HEK293 (cell line): ENCODE measurements around the gene SLC16A11.

Experiments used
- CTCF ChIA-PET: fragments of 350-600 bp; formaldehyde crosslinking; extraction: SDS; loops from one replicate; lab custom pipeline; 2021; ENCODE audit warnings: antibody characterized with exemption; lab: Yijun Ruan, JAX
- POLR2A ChIA-PET: fragments of 300-600 bp; formaldehyde crosslinking; extraction: SDS; loops from one replicate; lab custom pipeline; 2020; ENCODE audit warnings: antibody characterized with exemption, inconsistent platforms; lab: Yijun Ruan, JAX
- H3K27ac ChIP-seq: fragments of 200-500 bp; sonication (Bioruptor generic); 2 replicates; pipeline ENCODE4 v1.5.1; 2014; ENCODE audit warnings: low read depth, low read length, control low read depth, inconsistent platforms; ENCODE audit errors: extremely low read depth
- H3K36me3 ChIP-seq, 2 experiments: fragments of 200-500 bp in 1 of 2; sonication (Bioruptor generic) in 1 of 2; 1 replicate in 1 of 2; 2 replicates in 1 of 2; pipeline ENCODE4 v1.5.1; 2014 to 2017; ENCODE audit warnings: inconsistent platforms in 2 of 2, low read length in 2 of 2; ENCODE audit not compliant: control insufficient read depth in 2 of 2, insufficient read depth in 1 of 2
- H3K4me1 ChIP-seq: fragments of 200-500 bp; sonication (Bioruptor generic); 2 replicates; pipeline ENCODE4 v1.5.1; 2014; ENCODE audit warnings: mild to moderate bottlenecking, low read length, inconsistent platforms; ENCODE audit not compliant: control insufficient read depth, insufficient read depth
- H3K4me3 ChIP-seq: 2 replicates; pipeline ENCODE4 v1.5.1; 2011; ENCODE audit warnings: low read depth, mild to moderate bottlenecking, control low read depth, low read length, moderate library complexity
- H3K9me3 ChIP-seq: fragments of 200-500 bp; sonication (Bioruptor generic); 2 replicates; pipeline ENCODE4 v1.5.1; 2014; ENCODE audit warnings: low read depth, low read length, inconsistent platforms; ENCODE audit not compliant: control insufficient read depth, insufficient read depth
- BCL11A ChIP-seq: fragments of 450-650 bp; formaldehyde crosslinking; IDR thresholded peaks from 2 replicates; pipeline ENCODE4 v1.5.1; 2016; ENCODE audit warnings: low read depth, missing biosample characterization, missing genetic modification characterization
- BCL6B ChIP-seq: fragments of 450-650 bp; formaldehyde crosslinking; IDR thresholded peaks from 2 replicates; pipeline ENCODE4 v1.5.1; 2017; ENCODE audit warnings: missing biosample characterization, missing genetic modification characterization
- HOXC10 ChIP-seq: sonication (generic); formaldehyde crosslinking; IDR thresholded peaks from 2 replicates; pipeline ENCODE4 v1.8.1; 2023; ENCODE audit warnings: mild to moderate bottlenecking, missing genetic modification reagents
- PRDM10 ChIP-seq: fragments of 450-650 bp; formaldehyde crosslinking; IDR thresholded peaks from 2 replicates; pipeline ENCODE4 v1.5.1; 2016; ENCODE audit warnings: missing biosample characterization, missing genetic modification characterization
- PRDM6 ChIP-seq: fragments of 450-650 bp; formaldehyde crosslinking; IDR thresholded peaks from 2 replicates; pipeline ENCODE4 v1.5.1; 2017; ENCODE audit warnings: missing biosample characterization, missing genetic modification characterization
- SCRT1 ChIP-seq: fragments of 450-650 bp; formaldehyde crosslinking; IDR thresholded peaks from 2 replicates; pipeline ENCODE4 v1.5.1; 2016; ENCODE audit warnings: missing biosample characterization, missing genetic modification characterization, borderline replicate concordance
- TCF7L2 ChIP-seq: IDR thresholded peaks from 2 replicates; pipeline ENCODE4 v1.6.1; 2011; ENCODE audit warnings: low read depth, mild to moderate bottlenecking, inconsistent platforms, low read length, moderate library complexity, borderline replicate concordance
- ZBTB17 ChIP-seq: fragments of 450-650 bp; formaldehyde crosslinking; IDR thresholded peaks from 2 replicates; pipeline ENCODE4 v1.5.1; 2016; ENCODE audit warnings: missing biosample characterization, missing genetic modification characterization
- ZFP37 ChIP-seq: fragments of 450-650 bp; formaldehyde crosslinking; IDR thresholded peaks from 2 replicates; pipeline ENCODE4 v1.5.1; 2016; ENCODE audit warnings: missing biosample characterization, missing genetic modification characterization
- ZNF133 ChIP-seq: fragments of 450-650 bp; formaldehyde crosslinking; IDR thresholded peaks from 2 replicates; pipeline ENCODE4 v1.5.1; 2016; ENCODE audit warnings: missing biosample characterization, missing genetic modification characterization
- ZNF341 ChIP-seq: fragments of 450-650 bp; formaldehyde crosslinking; IDR thresholded peaks from 2 replicates; pipeline ENCODE4; 2016; ENCODE audit warnings: low read depth, missing biosample characterization, missing genetic modification characterization
- ZNF398 ChIP-seq: fragments of 450-650 bp; formaldehyde crosslinking; IDR thresholded peaks from 2 replicates; pipeline ENCODE4 v1.5.1; 2017; ENCODE audit warnings: missing biosample characterization, missing genetic modification characterization
- ZNF416 ChIP-seq: fragments of 450-650 bp; formaldehyde crosslinking; IDR thresholded peaks from 2 replicates; pipeline ENCODE4 v1.5.1; 2016; ENCODE audit warnings: missing biosample characterization, missing genetic modification characterization
- ZNF501 ChIP-seq: fragments of 450-650 bp; formaldehyde crosslinking; IDR thresholded peaks from 2 replicates; pipeline ENCODE4 v1.5.1; 2016; ENCODE audit warnings: missing biosample characterization, missing genetic modification characterization
- ZNF555 ChIP-seq: fragments of 450-650 bp; formaldehyde crosslinking; conservative IDR thresholded peaks from 2 replicates; pipeline ENCODE4 v1.5.1; 2017; ENCODE audit warnings: missing biosample characterization, mild to moderate bottlenecking, missing genetic modification characterization, inconsistent platforms
- ZNF600 ChIP-seq: fragments of 450-650 bp; formaldehyde crosslinking; IDR thresholded peaks from 2 replicates; pipeline ENCODE4 v1.5.1; 2016; ENCODE audit warnings: missing biosample characterization, missing genetic modification characterization
- ZNF623 ChIP-seq: fragments of 450-650 bp; formaldehyde crosslinking; IDR thresholded peaks from 2 replicates; pipeline ENCODE4 v1.5.1; 2016; ENCODE audit warnings: missing biosample characterization, missing genetic modification characterization
- ZNF707 ChIP-seq: fragments of 450-650 bp; formaldehyde crosslinking; IDR thresholded peaks from 2 replicates; pipeline ENCODE4 v1.5.1; 2016; ENCODE audit warnings: missing biosample characterization, missing genetic modification characterization
- ZNF768 ChIP-seq: fragments of 450-650 bp; formaldehyde crosslinking; IDR thresholded peaks from 2 replicates; pipeline ENCODE4 v1.5.1; 2018; ENCODE audit warnings: missing biosample characterization, mild to moderate bottlenecking, missing genetic modification characterization
- ZSCAN16 ChIP-seq: fragments of 450-650 bp; formaldehyde crosslinking; IDR thresholded peaks from 2 replicates; pipeline ENCODE4 v1.5.1; 2016; ENCODE audit warnings: missing biosample characterization, missing genetic modification characterization
- ZSCAN23 ChIP-seq: fragments of 450-650 bp; formaldehyde crosslinking; IDR thresholded peaks from 2 replicates; pipeline ENCODE4 v1.5.1; 2016; ENCODE audit warnings: missing biosample characterization, missing genetic modification characterization
- TF ChIP-seq, protein P1 (sequence below): fragments of 450-650 bp; formaldehyde crosslinking; IDR thresholded peaks from 2 replicates; pipeline ENCODE4 v1.5.1; 2016; ENCODE audit warnings: missing biosample characterization, missing genetic modification characterization
- TF ChIP-seq, protein P2 (sequence below): fragments of 450-650 bp; formaldehyde crosslinking; IDR thresholded peaks from 2 replicates; pipeline ENCODE4; 2016; ENCODE audit warnings: missing biosample characterization, missing genetic modification characterization

SLC16A11 gene

DNA sequence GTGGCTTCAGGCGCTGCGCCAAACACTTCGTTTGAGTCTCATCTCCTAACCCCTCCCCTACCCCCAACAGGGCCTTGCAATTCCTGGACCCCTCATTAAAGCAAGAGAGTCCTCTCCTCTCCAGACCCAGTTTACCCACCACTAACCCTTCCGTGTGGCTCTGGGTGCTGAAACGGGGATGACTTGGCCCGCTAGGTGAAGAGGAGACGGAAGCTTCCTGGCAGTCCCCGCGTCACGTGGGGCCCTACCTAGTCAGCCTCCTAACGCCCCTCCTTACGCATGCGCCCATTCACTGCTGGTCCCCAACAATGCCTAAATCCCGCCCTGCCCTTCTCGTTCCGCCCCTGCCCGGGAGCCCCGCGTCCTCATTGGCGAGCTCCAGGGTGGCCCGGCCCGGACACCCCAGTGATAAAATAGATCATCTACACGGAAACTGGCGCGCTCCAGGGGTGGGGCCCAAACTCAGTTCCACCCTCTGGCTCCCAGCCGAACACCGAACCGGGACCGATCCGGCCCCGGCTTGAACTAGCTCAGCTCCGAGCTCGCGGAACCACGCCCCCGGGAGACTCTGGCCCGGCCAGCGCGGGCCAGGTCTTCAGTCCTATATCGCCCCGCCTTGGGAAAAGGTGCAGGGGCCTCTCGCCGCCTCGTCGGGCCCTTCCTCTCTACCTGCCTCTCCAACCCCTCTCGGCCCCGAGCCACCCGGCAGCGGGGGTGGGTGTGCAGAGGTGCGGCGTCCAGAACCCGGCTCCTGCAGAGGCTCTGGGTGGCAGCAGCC lies 8.1 kb downstream of the SLC16A11 start, which contains the start of gene SLC16A13 (continued):
- TF ChIP-seq PRDM6 (tag by site-specific recombination) = no peak
- no peak for TF ChIP-seq SCRT1
- no peak for TF ChIP-seq BCL11A (tag by site-specific recombination)
- no peak for TF ChIP-seq HOXC10 (CRISPR knock-in tag)
- TF ChIP-seq, protein P1, sequence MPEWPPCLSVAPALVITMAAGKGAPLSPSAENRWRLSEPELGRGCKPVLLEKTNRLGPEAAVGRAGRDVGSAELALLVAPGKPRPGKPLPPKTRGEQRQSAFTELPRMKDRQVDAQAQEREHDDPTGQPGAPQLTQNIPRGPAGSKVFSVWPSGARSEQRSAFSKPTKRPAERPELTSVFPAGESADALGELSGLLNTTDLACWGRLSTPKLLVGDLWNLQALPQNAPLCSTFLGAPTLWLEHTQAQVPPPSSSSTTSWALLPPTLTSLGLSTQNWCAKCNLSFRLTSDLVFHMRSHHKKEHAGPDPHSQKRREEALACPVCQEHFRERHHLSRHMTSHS = no peak
- peak; percentile 97 for TF ChIP-seq ZBTB17 (tag by site-specific recombination)
- no peak for TF ChIP-seq ZSCAN23 (tag by site-specific recombination)
- TF ChIP-seq ZNF768 (tag by site-specific recombination) = no peak
- no peak for TF ChIP-seq ZNF707 (tag by site-specific recombination)
- 0 out of 2 replicates have a peak, but pooled peaks have one; percentile 3 for TF ChIP-seq ZNF341 (tag by site-specific recombination)
- TF ChIP-seq ZNF133 (tag by site-specific recombination) = no peak
- no peak for TF ChIP-seq ZNF416 (tag by site-specific recombination)
- TF ChIP-seq BCL6B (tag by site-specific recombination) = no peak
- no peak for TF ChIP-seq TCF7L2

- H3K4me3 ChIP-seq = peak overlapping the region; percentile 79
- ChIA-PET POLR2A (interaction anchor here (0.6 to 1.7 kb wide), 19 partner anchors 7 to 394 kb away, joined by 3 to 21 read pairs (median 4); partner anchors contain the start of genes ACADVL, BCL6B, DLG4 and KIAA0753), CTCF (interaction anchor here (0.7 to 3.5 kb wide), 5 partner anchors 11 to 294 kb away, joined by 3 to 33 read pairs (median 4); no protein-coding TSS in a partner anchor)
- H3K9me3 ChIP-seq = no peaks in the 10 kb centered on the region
- H3K27ac ChIP-seq = peak overlapping the region; percentile 62
- H3K36me3 ChIP-seq = peaks cover 0 to 4% of the 10 kb centered on the region in 2 experiments; a peak in 1 of 3 replicates
- 0 out of 2 replicates have a peak, but pooled peaks cover 2% of the 10 kb centered on the region for H3K4me1 ChIP-seq
- 0 out of 2 replicates have a peak, but pooled peaks have one; percentile 57 for TF ChIP-seq ZFP37 (tag by site-specific recombination)
- TF ChIP-seq ZSCAN16 (tag by site-specific recombination) = no peak
- no peak for TF ChIP-seq ZNF623 (tag by site-specific recombination)
- TF ChIP-seq ZNF555 (tag by site-specific recombination) = no peak
- 0 out of 2 replicates have a peak, but pooled peaks have one; percentile 13 for TF ChIP-seq ZNF600
- TF ChIP-seq, protein P2, sequence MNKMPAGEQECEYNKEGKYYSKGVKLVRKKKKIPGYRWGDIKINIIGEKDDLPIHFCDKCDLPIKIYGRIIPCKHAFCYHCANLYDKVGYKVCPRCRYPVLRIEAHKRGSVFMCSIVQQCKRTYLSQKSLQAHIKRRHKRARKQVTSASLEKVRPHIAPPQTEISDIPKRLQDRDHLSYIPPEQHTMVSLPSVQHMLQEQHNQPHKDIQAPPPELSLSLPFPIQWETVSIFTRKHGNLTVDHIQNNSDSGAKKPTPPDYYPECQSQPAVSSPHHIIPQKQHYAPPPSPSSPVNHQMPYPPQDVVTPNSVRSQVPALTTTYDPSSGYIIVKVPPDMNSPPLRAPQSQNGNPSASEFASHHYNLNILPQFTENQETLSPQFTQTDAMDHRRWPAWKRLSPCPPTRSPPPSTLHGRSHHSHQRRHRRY = no peak
- no peak for TF ChIP-seq ZNF501 (tag by site-specific recombination)
- no peak for TF ChIP-seq PRDM10 (tag by site-specific recombination)
- 0 out of 2 replicates have a peak, but pooled peaks have one; percentile 8 for TF ChIP-seq ZNF398 (tag by site-specific recombination)
These were observed 8.8 kb downstream of the SLC16A11 start for GRCh38 chr17:7034955-7035590.
